RPMI8226 (cell line): Measurements from ENCODE around the gene C1orf50.
A peak's percentile ranks its signal among the peaks of the same experiment; 100 is the strongest.

Experiments used
- DNase-seq: peaks from one replicate; pipeline ENCODE4 v3.0.0-alpha.2; 2015

The C1orf50 gene

GRCh38 chr1:42765269-42765668 lies 1.8 kb upstream of the C1orf50 start:
- no peak for DNase-seq

DNA sequence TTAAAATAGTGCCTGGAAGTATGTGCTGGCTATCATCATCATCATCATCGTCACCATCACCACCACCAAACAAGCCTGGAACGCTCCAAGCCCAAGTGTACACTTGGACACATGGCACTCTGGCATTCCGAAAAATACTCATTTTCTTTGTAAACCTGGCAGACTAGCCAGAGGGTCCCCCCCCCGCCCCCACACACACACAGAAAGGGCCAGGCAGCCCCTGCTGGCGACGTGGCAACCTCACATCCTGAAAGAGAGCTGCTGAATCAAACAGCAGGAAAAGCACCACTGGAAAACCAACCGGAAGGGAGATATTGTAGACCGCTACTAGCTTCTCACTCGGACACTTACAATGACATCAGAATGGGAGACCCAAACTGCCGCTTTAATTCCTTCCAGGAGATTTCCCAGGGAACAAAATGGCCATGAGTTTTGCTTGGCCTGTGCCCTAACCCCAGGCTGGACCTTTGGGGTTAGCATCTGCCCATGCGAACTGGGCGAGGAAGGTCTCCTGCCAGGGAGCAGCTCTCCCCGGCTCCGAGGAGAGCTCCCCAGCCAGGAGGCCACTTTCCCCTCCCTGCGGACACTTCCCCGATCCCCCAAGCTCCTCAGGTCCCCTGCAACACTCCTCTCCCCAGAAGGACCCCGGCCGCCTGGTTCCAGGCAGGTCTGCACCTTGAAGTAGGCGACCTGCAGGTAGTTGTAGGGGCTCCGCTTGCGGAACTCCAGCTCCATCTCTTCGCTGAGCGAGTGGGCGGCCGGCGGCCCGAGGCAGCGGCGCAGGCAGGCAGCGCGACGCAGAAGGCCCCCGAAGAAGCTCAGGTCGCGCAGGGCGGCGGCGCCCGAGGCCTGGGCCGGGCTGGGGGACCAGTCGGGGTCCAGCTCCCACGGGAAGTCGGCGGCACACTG lies 963 bp upstream of the C1orf50 start:
- peak; percentile 59 for DNase-seq

DNA sequence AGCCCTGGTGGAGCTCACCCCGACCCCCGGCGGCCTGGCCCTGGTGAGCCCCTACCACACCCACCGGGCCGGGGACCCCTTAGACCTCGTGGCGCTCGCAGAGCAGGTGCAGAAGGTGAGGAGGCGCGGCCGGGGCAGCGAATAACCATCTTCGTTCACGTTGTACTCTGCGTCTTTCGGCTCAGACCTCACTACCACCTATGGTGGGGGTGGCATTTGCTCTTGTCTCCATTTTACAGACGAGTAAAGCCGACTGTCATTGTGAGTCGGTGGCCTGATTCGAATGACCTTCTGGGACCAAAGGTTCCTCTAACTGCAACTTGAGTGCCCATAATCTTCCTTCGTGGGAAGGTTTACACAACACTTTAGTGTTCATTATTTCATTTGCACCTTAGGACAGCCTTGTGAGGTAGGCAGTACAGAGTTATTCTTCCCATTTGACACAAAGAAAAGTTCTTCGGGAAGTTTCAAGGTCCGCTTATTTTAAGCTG lies 506 bp downstream of the C1orf50 start:
- peak; percentile 59 for DNase-seq

DNA sequence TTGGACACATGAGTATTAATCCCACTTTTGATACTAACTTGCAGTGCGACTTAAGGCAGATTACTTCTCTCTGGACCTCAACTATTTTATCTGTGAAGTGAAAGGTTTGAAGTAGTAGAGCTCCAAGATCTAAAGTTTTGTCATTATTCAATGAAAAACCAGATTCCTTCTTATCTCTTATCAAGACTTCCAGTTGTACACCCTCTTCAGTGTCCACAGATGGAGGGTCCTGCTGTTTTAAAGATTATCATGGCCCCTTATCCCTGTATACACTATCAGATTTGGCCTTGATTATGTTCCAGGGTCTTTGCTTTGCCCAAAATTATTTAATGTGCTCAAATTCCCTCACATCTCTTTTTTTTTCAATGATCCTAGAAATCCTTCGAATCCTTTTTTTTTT lies 1.1 kb downstream of the C1orf50 start:
- no peak for DNase-seq

- no peak for DNase-seq
Observed at GRCh38 chr1:42769811-42770210, 2.8 kb downstream of the C1orf50 start.

DNA sequence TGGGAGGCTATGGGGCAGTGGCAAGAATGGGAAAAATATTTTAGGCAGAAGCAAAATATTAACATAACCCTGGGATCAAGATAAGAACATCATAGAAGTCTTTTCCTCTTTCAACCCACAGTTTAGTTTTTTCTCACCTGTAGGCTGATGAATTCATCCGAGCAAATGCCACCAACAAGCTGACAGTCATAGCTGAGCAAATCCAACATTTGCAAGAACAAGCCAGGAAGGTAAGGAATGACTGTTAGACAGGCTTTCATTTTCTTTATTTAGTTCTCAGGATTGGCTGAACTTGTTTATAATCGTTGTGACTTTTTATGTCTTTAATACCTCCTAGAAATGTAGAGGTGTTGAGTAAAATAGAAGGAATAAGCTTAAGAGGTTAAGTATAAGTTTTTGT lies 6.4 kb downstream of the C1orf50 start:
- no peak for DNase-seq

DNA sequence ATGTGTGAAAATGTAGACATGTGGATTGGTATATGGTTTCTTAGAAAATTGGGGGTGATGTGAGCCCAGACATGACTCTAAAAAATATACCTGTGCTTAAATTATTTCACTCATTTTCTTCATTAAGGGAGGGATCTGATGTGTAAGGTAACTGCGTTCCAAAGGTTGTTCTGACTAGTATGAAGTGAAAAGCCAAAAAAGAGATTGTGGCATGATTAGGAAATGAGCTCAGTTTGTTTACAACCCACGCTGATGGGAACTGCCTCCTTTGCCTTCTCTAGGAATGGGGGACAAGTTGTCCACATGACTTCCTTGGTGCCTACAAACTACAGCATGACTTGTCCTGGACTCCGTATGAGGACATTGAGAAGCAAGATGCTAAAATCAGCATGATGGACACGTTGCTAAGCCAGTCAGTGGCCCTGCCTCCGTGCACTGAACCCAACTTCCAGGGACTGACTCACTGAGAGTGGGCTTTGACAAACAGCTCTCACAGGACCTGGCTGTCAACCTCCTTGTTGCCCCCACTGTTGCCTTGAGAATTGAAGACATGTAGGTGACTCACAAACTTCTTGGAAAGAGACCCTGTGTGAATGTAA lies 8.0 kb downstream of the C1orf50 start:
- no peak for DNase-seq

DNA sequence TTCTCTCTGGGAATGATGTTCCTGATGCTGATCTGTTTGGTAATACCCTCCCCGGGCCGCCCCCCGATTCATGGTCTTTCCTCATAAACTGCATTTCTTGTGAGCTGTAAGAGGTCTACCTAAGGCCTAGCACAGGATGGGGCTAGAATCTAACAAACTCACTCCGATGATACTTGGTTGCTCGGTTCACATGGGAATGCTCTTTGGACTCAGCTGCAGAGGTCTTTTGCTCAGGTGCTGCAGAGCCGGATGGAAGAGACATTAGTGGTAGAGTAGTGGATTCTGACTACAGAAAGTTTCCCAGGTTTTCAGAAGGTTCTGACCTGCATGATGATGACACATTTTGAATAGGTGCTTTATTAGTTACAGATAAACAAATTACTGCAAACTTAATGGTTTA lies 9.5 kb downstream of the C1orf50 start:
- DNase-seq = no peak

DNA sequence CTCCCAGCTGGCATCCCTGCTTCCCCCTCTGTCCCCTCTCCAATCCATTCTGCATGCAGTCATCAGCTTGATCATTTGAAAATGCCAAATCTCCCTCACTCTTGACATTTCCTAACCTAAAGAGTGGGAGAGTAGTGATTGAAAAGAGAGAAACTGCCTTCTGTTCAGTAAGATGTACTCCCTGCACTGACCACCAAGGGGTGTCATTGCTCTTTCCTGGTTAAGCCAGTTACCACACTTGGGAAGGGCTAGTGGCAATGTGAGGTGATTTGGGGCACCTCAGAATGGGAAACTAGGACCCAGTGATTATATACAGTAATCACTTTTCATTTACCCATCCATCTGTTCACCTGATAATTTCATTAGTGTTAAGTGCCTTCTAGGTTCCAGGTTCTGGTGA lies 10.8 kb downstream of the C1orf50 start:
- peak; percentile 35 for DNase-seq

GRCh38 chr1:42779725-42780124 lies 12.7 kb downstream of the C1orf50 start:
- no peak for DNase-seq

GRCh38 chr1:42780176-42780575 lies 13.1 kb downstream of the C1orf50 start:
- no peak for DNase-seq

- no peak for DNase-seq
Observed at GRCh38 chr1:42783092-42783491, 16.0 kb downstream of the C1orf50 start.

- no peak for DNase-seq
Observed at GRCh38 chr1:42784547-42784945, 17.5 kb downstream of the C1orf50 start.

DNA sequence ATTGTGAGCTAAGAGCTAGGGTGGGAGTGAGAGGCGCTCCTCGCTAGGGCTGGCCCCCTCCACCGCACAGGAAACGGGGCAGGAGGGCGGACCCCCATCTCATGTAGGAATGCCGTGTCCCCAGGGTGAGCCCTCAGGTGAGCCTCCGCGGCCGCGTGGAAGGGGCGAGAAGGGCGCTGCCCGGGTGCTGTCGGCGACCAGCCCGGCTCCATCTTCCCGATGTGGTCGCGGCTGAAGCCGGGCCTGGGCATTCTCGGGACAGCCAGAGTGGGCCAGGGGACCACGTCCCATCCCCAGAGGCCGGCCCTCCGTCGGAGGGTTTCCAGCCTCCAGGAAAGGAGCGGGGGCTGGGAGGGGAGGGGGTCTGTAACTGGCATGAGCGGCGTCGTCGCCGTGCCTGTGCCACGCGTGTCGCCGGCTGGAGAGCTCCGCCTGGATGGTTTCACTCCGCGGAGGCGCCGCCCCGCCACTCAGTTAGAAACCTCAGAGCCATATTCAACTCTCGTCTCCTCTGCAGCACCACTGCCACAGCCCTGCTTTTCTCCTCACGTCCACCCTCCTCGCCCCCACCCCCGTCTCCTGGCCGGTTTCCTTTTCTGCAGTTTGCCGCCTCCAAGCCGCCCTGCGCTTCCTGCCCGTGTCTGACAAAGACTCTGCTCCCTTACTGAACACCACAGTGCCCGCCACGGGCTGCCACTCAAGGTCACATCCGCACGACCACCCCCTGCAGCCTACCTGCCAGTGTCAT lies 18.1 kb downstream of the C1orf50 start, which contains the start of gene TMEM269:
TMEM269 (plus strand) TSS at position 46 of the 748 bp plus-strand sequence. CDS start 4,903 bp downstream, outside the sequence.
- no peak for DNase-seq

DNA sequence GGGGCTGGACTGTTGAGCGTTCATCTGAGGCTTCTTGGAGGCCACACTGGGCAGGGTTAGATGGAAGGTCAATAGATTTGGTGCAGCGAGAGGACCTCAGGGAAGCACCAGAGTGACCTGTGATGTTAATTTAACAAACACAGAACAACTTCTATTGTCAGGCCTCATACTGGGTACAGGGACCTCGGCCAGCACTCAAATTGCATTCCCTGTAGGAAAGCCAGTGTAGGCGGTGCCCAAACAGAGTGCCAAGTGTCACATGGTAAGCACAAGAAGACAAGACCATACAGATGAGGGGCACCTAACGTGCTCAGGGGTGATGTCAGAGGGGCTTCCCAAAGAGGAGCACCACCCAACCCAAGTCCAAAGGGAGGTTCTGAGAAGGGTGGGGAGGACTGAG lies 19.0 kb downstream of the C1orf50 start:
- DNase-seq = no peak

DNA sequence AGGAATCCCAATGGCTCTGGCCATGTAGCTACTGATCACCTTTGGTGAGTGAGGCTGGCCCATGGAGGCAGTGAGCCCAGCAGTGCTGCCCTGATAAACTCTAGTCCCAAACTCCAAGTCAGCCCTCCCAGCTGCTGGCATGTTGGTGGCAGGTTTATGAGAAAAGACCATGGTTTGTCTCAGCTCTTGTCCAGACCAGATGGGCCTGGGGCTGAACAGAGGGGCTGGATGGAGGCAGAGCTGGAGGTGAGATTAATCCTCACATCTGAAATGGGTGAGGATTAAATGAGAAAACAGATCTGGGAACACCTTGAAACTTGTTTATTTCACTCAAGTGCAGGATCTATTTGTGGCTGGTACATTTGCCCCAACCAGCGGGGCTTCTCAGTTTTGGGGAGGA lies 21.0 kb downstream of the C1orf50 start:
- DNase-seq = no peak

DNA sequence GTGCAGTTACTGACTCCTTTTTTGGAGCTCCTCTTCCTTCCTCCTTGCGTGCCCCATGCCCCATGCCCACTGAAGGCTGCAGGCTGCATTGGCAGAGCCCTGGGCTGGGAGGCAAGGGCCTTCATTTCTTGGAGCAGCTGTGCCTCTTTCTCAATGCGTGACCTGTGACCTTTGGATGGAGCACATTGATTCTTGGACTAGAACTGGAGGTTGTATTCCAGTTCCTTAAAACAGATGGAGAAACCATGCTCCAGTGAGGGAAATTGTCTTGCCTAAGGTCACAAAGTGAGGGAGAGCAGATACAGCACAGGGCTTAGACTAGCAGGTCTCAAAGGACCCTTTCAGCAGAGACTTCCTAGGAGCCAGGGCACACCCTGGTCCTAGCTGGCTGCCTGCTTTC lies 26.8 kb downstream of the C1orf50 start:
- DNase-seq = no peak

- no peak for DNase-seq
Observed at GRCh38 chr1:42797414-42797813, 30.4 kb downstream of the C1orf50 start.

DNA sequence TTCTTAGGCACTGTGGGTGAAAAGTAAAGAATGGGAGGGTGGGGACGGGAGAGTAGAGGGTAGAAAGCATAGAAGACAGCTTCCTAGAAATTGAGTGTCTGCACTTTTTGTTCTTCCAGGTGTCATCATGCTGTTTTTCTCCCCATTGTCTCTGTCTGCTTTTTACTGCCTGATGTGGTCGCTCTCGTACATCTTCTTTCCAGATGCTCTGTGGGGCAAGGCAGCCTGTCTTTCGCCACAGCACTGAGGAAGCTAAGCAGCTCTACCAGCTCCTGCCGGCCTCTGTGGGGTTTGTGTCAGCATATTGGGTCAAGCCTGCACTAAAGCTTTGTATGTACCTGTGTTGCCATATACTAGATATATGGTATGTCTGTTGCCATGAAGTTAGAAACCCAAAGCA lies 30.9 kb downstream of the C1orf50 start:
- DNase-seq = peak; percentile 19

GRCh38 chr1:42801832-42802473 lies 34.9 kb downstream of the C1orf50 start:
- no peak for DNase-seq

- no peak for DNase-seq
Observed at GRCh38 chr1:42806171-42806570, 39.1 kb downstream of the C1orf50 start.

DNA sequence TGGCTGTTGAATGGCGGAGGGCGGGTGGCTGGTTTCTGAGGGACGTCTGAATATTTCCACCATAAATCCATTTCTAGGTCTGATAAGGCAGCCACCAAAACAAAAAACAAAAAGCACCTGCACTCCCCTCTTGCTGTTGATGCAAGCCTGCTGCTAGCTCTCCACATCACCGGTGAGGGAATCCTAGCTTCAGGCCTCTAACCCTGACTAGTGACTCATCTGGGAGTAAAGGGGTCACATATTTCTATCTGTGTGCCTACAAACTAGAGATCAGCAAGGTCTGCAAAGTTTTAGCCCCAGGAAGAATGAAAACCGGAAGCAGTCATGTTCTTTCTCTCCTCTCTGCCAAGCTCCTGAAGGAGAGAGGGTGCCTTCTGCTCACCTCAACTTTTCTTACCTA lies 39.5 kb downstream of the C1orf50 start:
- DNase-seq = no peak
